Uterus (tissue), 4 donors: ENCODE data around the gene CSF1R. TPM values are rescaled to one million over a fixed set of nuclear protein-coding genes. Genes with fewer than 3 reads are reported as not detected.

Experiments used
- DNase-seq, 2 donors: peaks; one replicate each; pipeline ENCODE4 v3.0.0-alpha.2; 2019 to 2020
- H3K27ac ChIP-seq, 2 donors: fragments of 200-600 bp; sonication (generic); 1 replicate in 1 of 2; 2 replicates in 1 of 2; pipeline ENCODE4 v1.5.1; 2016 to 2018
- H3K27me3 ChIP-seq, 2 donors: fragments of 200-600 bp; sonication (generic); one replicate each; pipeline ENCODE4 v1.5.1; 2018 to 2019; ENCODE audit warnings: control low read depth in 1 of 2
- H3K36me3 ChIP-seq, 2 donors: fragments of 200-600 bp; sonication (generic); one replicate each; pipeline ENCODE4 v1.5.1; 2019; ENCODE audit warnings: control low read depth in 1 of 2
- H3K4me1 ChIP-seq, 2 donors: fragments of 200-600 bp; sonication (generic); one replicate each; pipeline ENCODE4 v1.5.1; 2018 to 2019; ENCODE audit warnings: control low read depth in 1 of 2
- H3K4me3 ChIP-seq, 2 donors: fragments of 200-600 bp; sonication (generic); 1 replicate in 1 of 2; 2 replicates in 1 of 2; pipeline ENCODE4 v1.5.1; 2018 to 2019; ENCODE audit warnings: mild to moderate bottlenecking in 1 of 2
- H3K9me3 ChIP-seq, 2 donors: fragments of 200-600 bp; sonication (generic); one replicate each; pipeline ENCODE4 v1.5.1; 2019; ENCODE audit warnings: control low read depth in 1 of 2
- CTCF ChIP-seq, 4 experiments: fragments of 200-600 bp in 2 of 4; fragments of 450-650 bp in 2 of 4; sonication (generic) in 2 of 4; IDR thresholded peaks; one replicate each; pipeline ENCODE4 v1.5.1; 2016 to 2019; ENCODE audit warnings: antibody characterized with exemption in 4 of 4, mild to moderate bottlenecking in 2 of 4, moderate library complexity in 1 of 4
- POLR2A ChIP-seq, 2 donors: fragments of 450-650 bp; IDR thresholded peaks; one replicate each; pipeline ENCODE4 v1.6.1; 2016; ENCODE audit warnings: antibody characterized with exemption in 2 of 2, mild to moderate bottlenecking in 1 of 2, moderate library complexity in 1 of 2
- intact Hi-C: fragments of 100-400 bp; cut with DNase I; formaldehyde crosslinking; loops from one replicate; pipeline ENCODE4 v1.15.1; 2023; ENCODE audit warnings: low total_unique reads
- total RNA-seq, 4 donors: library from RNA; depleted of rRNA in 3 of 4; stranded (reverse); fragments of >200 nt in 3 of 4; gene quantifications; one replicate each; pipeline versions ENCODE4 v1.1.0 to v1.2.4, GENCODE V29; 2014 to 2023
- donor health status: DM: yes; HTN: yes; CAD: no.

The CSF1R gene
- total RNA-seq: 10 to 100 TPM in 3 of 4 donors, 1 to 10 TPM in 1; 1.0 to 42.9 (median 22.8) TPM

GRCh38 chr5:150085950-150086715, at the start of gene CSF1R:
CSF1R (minus strand) TSS chr5:150086554; CDS start chr5:150086427, 127 bp downstream.
- intact Hi-C loops: no loop called here
- H3K27ac ChIP-seq: no peak within 1 kb of the TSS
- H3K36me3 ChIP-seq: peaks cover 0 to 2% of the 10 kb centered on the region in 2 donors
- no peak within 1 kb of the TSS for H3K4me3 ChIP-seq
- H3K27me3 ChIP-seq: no peaks in the 10 kb centered on the region
- no peak for DNase-seq
- H3K4me1 ChIP-seq: no peaks in the 10 kb centered on the region
- H3K9me3 ChIP-seq: no peaks in the 10 kb centered on the region
- TF ChIP-seq POLR2A (IDR thresholded peaks at IDR 0.05): no peak
- TF ChIP-seq CTCF (IDR thresholded peaks at IDR 0.05): no peak

- DNase-seq: no peak
- intact Hi-C loops: no loop called here
- H3K4me3 ChIP-seq: no peak overlapping the region
- no peaks in the 10 kb centered on the region for H3K9me3 ChIP-seq
- H3K27me3 ChIP-seq: no peaks in the 10 kb centered on the region
- TF ChIP-seq CTCF (IDR thresholded peaks at IDR 0.05) (no peak), POLR2A (IDR thresholded peaks at IDR 0.05) (no peak)
- H3K27ac ChIP-seq: peak overlapping the region; percentile 97 to 99
- H3K4me1 ChIP-seq: peaks cover 34 to 76% of the 10 kb centered on the region in 2 donors
- H3K36me3 ChIP-seq: no peaks in the 10 kb centered on the region
These were observed 49.4 kb upstream of the CSF1R start for GRCh38 chr5:150135557-150136304.

GRCh38 chr5:150134198-150134588, 47.8 kb upstream of the CSF1R start:
- no peaks in the 10 kb centered on the region for H3K9me3 ChIP-seq
- intact Hi-C loops: loop anchor here (5.0 kb wide), 1 partner anchor 83 kb away; no protein-coding TSS in a partner anchor
- peak overlapping the region; percentile 97 to 99 for H3K27ac ChIP-seq
- H3K4me3 ChIP-seq: no peak overlapping the region
- H3K4me1 ChIP-seq: peaks cover 18 to 78% of the 10 kb centered on the region in 2 donors
- TF ChIP-seq POLR2A (IDR thresholded peaks at IDR 0.05): no peak
- TF ChIP-seq CTCF (IDR thresholded peaks at IDR 0.05): no peak
- H3K36me3 ChIP-seq: no peaks in the 10 kb centered on the region
- DNase-seq: no peak
- no peaks in the 10 kb centered on the region for H3K27me3 ChIP-seq

- Histone ChIP-seq H3K36me3 (no peaks in the 10 kb centered on the region), H3K27ac (peak overlapping the region; percentile 97 to 99), H3K4me1 (peaks cover 14 to 73% of the 10 kb centered on the region in 2 donors), H3K9me3 (no peaks in the 10 kb centered on the region), H3K4me3 (no peak overlapping the region), H3K27me3 (no peaks in the 10 kb centered on the region)
- no peak for TF ChIP-seq POLR2A (IDR thresholded peaks at IDR 0.05)
- no peak for TF ChIP-seq CTCF (IDR thresholded peaks at IDR 0.05)
- DNase-seq: no peak
- intact Hi-C loops: loop anchor here (5.0 kb wide), 1 partner anchor 84 kb away; no protein-coding TSS in a partner anchor
These were observed 47.3 kb upstream of the CSF1R start for GRCh38 chr5:150133581-150134197.
